ENCODE data around the gene ROBO2.

DNA sequence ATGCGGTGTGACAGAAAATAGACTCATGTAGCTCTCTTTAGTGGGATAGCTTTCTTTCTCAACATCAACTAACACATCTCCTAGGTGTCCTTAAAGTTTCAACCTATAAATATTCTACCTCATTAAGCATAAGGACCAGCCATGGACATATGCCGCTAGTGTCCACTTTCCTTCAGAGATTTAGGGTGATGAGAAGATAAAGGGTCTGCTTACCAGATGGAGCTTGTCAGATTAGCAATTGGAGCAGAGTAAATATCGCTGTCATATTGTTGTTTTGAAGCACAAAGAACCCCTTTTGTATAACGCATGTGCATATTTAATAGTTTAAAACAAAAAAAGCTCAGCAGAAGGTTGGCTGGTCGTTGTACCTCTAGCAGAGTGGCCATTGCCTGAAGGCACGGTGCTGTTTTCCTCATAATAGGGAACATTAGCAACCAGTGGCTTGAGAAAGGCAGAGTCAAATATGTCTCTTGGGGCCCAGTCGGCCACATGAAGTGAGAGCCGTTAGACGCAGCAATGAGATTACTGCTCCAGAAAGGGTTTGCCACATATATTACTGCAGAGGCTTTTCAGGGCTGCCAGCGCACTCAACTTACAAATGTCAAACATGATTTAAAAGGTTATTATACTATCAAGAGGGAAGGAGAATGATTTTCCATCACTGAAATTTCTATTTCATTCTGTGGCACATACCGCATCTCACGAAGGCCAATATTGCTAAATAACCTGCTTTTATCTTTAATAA is 264.2 kb downstream of the ROBO2 start:
- TF ChIP-seq, protein P1, sequence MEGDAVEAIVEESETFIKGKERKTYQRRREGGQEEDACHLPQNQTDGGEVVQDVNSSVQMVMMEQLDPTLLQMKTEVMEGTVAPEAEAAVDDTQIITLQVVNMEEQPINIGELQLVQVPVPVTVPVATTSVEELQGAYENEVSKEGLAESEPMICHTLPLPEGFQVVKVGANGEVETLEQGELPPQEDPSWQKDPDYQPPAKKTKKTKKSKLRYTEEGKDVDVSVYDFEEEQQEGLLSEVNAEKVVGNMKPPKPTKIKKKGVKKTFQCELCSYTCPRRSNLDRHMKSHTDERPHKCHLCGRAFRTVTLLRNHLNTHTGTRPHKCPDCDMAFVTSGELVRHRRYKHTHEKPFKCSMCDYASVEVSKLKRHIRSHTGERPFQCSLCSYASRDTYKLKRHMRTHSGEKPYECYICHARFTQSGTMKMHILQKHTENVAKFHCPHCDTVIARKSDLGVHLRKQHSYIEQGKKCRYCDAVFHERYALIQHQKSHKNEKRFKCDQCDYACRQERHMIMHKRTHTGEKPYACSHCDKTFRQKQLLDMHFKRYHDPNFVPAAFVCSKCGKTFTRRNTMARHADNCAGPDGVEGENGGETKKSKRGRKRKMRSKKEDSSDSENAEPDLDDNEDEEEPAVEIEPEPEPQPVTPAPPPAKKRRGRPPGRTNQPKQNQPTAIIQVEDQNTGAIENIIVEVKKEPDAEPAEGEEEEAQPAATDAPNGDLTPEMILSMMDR (IDR thresholded peaks at IDR 0.05; ENCODE audit: low read length) = no peak
- no peak for TF ChIP-seq EZH2 (IDR thresholded peaks at IDR 0.05; ENCODE audit: borderline replicate concordance, low read length)
